HG02885 (cell line): ENCODE measurements around the gene SKA2.
"Not testable (repeated sequence)": the region's sequence is repeated elsewhere in the genome, so short reads cannot be mapped to it uniquely, and the experiment has no call there.

Experiments used
- ATAC-seq: cut with Tn5 transposase; IDR thresholded peaks from one replicate; pipeline ENCODE4 v1.9.1; 2021; ENCODE audit warnings: mild to moderate bottlenecking; ENCODE audit not compliant: unreplicated experiment, poor library complexity

Gene SKA2

DNA sequence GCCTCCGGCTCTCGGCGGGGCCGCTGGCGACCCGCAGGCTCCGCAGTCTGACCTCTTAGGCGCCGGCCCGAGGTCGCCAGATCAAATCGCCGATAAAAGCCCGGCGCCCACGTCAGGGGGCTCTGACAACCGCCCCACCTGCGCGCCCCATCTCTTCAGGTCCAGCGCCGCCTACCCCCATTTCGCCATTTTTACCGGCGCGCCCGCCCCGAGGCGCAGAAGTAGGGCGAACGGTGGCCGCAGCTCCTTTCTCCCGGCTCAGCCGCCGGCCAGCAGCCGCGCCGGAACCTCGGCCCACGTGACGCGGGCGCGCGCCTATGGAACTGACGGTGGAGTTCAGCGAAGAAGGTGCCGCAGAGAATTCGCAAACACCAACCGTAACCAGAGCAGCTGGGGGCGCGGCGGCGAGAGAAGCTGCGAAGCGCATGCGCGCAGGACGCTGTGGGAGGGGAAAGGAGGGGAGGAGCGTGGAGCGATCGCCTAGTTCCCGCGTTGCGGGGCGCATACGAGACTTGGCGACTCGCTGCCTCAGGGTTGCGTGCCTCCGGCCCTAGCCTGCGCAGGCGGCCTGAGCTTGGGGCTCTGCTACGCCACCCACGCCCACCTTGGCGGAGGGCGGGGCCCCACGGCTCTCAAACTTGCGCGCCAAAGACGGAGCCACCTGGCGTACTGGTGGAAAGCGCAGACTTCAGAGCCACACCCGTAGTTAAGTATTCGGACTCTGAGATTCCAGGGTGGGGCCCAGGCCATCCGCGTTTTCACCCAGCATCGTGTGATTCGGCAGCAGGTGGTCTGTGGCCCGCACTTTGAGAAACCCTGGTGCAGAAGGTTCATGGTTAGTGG, 48.3 kb downstream of the SKA2 start, which contains the start of gene TRIM37:
TRIM37 (minus strand) TSS at position 418 of the 843 bp plus-strand sequence. CDS start 419 bp downstream, outside the sequence.
- peak; percentile 95 for ATAC-seq

- ATAC-seq: peak; percentile 21
Measured at GRCh38 chr17:59105852-59106462, 49.0 kb downstream of the SKA2 start.

DNA sequence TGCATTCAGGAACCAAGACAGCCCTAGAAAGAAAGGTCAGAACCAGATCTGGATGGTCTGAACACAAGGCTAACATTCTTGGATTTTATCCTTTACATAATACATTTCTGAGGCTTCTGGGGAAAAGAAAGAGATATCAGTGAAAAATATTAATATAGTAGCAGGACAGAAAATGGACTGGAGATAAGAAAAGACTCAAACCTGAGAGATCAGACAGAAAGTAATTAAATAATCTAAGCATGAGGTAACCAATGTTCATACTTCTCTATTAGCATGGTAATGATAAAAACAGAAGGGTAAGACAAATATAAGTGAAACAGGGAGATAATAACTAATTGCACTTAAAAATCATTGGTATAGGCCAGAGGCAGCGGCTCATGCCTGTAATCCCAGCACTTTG, 53.8 kb downstream of the SKA2 start:
- ATAC-seq: no peak

GRCh38 chr17:59097876-59098275, 57.1 kb downstream of the SKA2 start:
- ATAC-seq: no peak

GRCh38 chr17:59094861-59095530, 60.0 kb downstream of the SKA2 start:
- ATAC-seq: no peak

- ATAC-seq: no peak
Measured at GRCh38 chr17:59093702-59094231, 61.2 kb downstream of the SKA2 start.

GRCh38 chr17:59093145-59093701, 61.8 kb downstream of the SKA2 start:
- ATAC-seq: no peak

- not testable (repeated sequence) for ATAC-seq
Measured at GRCh38 chr17:59090593-59090992, 64.4 kb downstream of the SKA2 start.

- no peak for ATAC-seq
Measured at GRCh38 chr17:59084154-59084553, 70.8 kb downstream of the SKA2 start.

GRCh38 chr17:59074494-59074893, 80.5 kb downstream of the SKA2 start:
- no peak for ATAC-seq

DNA sequence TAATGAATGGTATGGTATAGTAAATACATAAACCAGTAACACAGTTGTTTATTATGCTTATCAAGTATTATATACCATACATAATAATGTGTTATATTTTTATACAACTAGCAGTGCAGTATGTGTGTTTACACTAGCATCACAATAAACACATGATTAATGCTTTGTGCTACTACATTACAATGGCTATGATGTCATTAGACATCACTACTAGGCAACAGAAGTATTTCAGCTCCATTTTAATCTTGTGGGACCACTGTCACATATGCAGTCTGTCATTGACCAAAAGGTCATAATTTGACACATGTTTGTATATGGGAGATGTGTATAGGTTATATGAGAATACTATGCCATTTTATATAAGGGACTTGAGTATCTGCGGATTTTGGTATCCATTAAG, 81.0 kb downstream of the SKA2 start:
- no peak for ATAC-seq

- ATAC-seq: no peak
Measured at GRCh38 chr17:59069856-59070255, 85.1 kb downstream of the SKA2 start.

- ATAC-seq: no peak
Measured at GRCh38 chr17:59067756-59068155, 87.2 kb downstream of the SKA2 start.

- no peak for ATAC-seq
Measured at GRCh38 chr17:59067340-59067739, 87.6 kb downstream of the SKA2 start.

- ATAC-seq: no peak
Measured at GRCh38 chr17:59062509-59062908, 92.5 kb downstream of the SKA2 start.
